Stomach (tissue), 4 donors: ENCODE measurements around the gene SPOP.
"Not testable (repeated sequence)": the region's sequence is repeated elsewhere in the genome, so short reads cannot be mapped to it uniquely, and the experiment has no call there.

Source experiments
- EP300 ChIP-seq: sonication (generic); formaldehyde crosslinking; IDR thresholded peaks from one replicate; pipeline ENCODE4 v1.6.1; 2017; ENCODE audit warnings: antibody characterized with exemption
- TF ChIP-seq, protein P1 (sequence below), 7 experiments: fragments of 450-650 bp in 4 of 7; fragments of 200-600 bp in 3 of 7; sonication (generic) in 3 of 7; IDR thresholded peaks; one replicate each; pipeline ENCODE4 v1.5.1; 2016 to 2019; ENCODE audit warnings: antibody characterized with exemption in 7 of 7, control low read depth in 2 of 7, mild to moderate bottlenecking in 1 of 7

- TF ChIP-seq, protein P1, sequence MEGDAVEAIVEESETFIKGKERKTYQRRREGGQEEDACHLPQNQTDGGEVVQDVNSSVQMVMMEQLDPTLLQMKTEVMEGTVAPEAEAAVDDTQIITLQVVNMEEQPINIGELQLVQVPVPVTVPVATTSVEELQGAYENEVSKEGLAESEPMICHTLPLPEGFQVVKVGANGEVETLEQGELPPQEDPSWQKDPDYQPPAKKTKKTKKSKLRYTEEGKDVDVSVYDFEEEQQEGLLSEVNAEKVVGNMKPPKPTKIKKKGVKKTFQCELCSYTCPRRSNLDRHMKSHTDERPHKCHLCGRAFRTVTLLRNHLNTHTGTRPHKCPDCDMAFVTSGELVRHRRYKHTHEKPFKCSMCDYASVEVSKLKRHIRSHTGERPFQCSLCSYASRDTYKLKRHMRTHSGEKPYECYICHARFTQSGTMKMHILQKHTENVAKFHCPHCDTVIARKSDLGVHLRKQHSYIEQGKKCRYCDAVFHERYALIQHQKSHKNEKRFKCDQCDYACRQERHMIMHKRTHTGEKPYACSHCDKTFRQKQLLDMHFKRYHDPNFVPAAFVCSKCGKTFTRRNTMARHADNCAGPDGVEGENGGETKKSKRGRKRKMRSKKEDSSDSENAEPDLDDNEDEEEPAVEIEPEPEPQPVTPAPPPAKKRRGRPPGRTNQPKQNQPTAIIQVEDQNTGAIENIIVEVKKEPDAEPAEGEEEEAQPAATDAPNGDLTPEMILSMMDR (IDR thresholded peaks at IDR 0.05) = not testable (repeated sequence)
- TF ChIP-seq EP300 = not testable (repeated sequence)
Measured at GRCh38 chr17:49673679-49674078, 4.2 kb downstream of the SPOP start.
